ENCODE measurements around the gene RAB3IL1. TPM values are rescaled to one million over a fixed set of nuclear protein-coding genes. Genes with fewer than 3 reads are reported as not detected.

Gene RAB3IL1
- total RNA-seq, 2 donors from 2014 or later: 3.7 to 5.9 TPM

DNA sequence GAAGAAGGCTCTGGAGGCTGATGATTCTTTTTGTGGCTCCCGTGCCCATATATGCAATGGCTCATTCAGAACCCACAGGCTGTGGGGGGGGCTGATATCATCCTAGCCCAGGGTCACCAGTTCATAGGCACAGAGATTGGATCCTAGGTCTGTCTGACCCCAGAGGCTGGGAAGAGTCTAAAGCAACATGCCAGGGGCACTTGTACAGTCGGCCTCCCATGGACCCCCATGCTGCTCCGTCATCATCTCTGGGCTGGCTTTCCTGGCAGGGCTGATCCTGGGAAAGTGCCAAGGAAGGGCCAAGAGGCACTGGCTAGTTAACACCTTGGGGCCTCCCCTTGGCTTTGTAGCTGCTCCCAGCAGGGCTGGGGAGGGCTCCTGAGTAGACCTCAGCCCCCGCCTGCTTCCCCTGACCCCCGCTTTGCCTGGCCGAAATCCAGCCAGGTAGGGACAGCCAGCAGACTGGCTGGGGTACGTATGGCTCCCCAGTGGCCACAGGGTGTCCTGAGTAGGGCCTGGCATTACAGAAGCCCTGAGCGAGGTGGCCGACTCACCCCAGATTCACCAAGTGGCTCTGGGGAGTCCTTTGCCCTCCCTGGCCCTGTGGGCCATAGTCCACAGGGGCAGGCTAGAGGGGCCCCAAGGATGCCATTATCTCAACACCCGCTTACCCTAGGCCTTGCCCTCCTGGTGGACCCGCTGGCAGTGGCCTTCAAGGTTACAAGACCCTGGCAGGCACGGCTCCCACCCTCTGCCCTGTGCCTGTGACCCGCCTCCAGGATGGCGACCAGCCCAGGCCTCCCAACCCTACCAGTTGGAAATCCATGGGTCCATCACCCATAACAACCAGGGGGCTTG is 48.6 kb downstream of the RAB3IL1 start:
- no peak for TF ChIP-seq CTCF (IDR thresholded peaks at IDR 0.05)
- DNase-seq: no peak
- H3K9me3 ChIP-seq: no peaks in the 10 kb centered on the region
- intact Hi-C loops (cut with DNase I): no loop called here
- H3K4me3 ChIP-seq: no peak overlapping the region
- no peak overlapping the region for H3K27ac ChIP-seq
- H3K9ac ChIP-seq (ENCODE audit: low read depth in 2 of 2, low read length in 2 of 2): no peak overlapping the region
- H3K36me3 ChIP-seq: no peaks in the 10 kb centered on the region
- no peaks in the 10 kb centered on the region for H3K27me3 ChIP-seq
- H3K4me1 ChIP-seq: no peaks in the 10 kb centered on the region

GRCh38 chr11:61866958-61867343 is 50.4 kb downstream of the RAB3IL1 start:
- Histone ChIP-seq H3K27ac (no peak overlapping the region), H3K9me3 (no peaks in the 10 kb centered on the region), H3K4me3 (no peak overlapping the region), H3K9ac (ENCODE audit: low read depth in 2 of 2, low read length in 2 of 2) (no peak overlapping the region), H3K36me3 (no peaks in the 10 kb centered on the region), H3K27me3 (no peaks in the 10 kb centered on the region), H3K4me1 (no peaks in the 10 kb centered on the region)
- TF ChIP-seq CTCF (IDR thresholded peaks at IDR 0.05): no peak
- DNase-seq: no peak
- intact Hi-C loops (cut with DNase I): no loop called here

GRCh38 chr11:61866231-61866957 is 51.0 kb downstream of the RAB3IL1 start:
- no peak for DNase-seq
- Histone ChIP-seq H3K27ac (no peak overlapping the region), H3K9me3 (no peaks in the 10 kb centered on the region), H3K4me3 (no peak overlapping the region), H3K27me3 (no peaks in the 10 kb centered on the region), H3K4me1 (no peaks in the 10 kb centered on the region), H3K9ac (ENCODE audit: low read depth in 2 of 2, low read length in 2 of 2) (no peak overlapping the region), H3K36me3 (no peaks in the 10 kb centered on the region)
- TF ChIP-seq CTCF (IDR thresholded peaks at IDR 0.05): no peak
- intact Hi-C loops (cut with DNase I): no loop called here

DNA sequence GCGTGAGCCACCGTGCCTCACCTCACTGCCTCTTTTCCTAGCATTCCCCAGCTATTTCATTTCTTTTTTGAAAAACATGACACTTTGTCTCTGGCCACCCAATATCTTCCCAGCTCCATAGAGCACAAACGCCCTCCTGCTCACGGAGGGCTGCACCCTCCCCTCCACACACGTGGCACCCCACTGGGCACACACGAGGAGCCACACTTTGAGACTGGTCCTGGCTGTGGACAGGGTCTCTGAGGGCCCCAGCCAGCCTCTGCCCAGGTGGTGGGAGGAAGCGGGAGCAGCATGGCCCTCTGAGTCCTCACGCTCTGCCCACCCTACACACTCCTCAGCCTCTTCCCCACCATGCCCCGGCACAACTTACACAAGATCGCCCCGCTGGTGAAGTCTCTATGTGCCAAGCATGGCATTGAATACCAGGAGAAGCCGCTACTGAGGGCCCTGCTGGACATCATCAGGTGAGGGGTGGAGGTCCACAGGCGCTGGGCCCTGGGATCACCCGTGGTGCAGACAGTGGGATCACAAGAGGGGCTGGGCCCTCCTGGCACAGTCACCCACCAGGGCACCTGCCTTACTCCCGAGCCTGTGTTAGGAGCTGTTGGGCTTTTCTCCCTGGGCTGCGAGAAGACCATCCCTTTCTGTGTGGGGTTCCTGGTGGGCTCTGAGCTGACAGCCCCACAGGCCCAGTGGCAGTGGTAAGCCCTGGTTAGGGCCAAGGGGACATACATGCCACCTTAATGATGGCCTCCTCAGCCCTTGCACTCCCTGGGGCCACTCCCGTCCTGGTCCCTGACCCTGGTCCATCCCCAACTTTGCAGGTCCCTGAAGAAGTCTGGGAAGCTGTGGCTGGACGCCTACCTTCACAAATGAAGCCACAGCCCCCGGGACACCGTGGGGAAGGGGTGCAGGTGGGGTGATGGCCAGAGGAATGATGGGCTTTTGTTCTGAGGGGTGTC is 52.3 kb downstream of the RAB3IL1 start:
- DNase-seq: no peak
- Histone ChIP-seq H3K36me3 (no peaks in the 10 kb centered on the region), H3K27ac (no peak overlapping the region), H3K9ac (ENCODE audit: low read depth in 2 of 2, low read length in 2 of 2) (no peak overlapping the region), H3K27me3 (no peaks in the 10 kb centered on the region), H3K4me1 (no peaks in the 10 kb centered on the region), H3K4me3 (no peak overlapping the region), H3K9me3 (no peaks in the 10 kb centered on the region)
- intact Hi-C loops (cut with DNase I): no loop called here
- TF ChIP-seq CTCF (IDR thresholded peaks at IDR 0.05): no peak

- intact Hi-C loops (cut with DNase I): no loop called here
- no peak overlapping the region for H3K4me3 ChIP-seq
- DNase-seq: no peak
- no peaks in the 10 kb centered on the region for H3K4me1 ChIP-seq
- H3K9me3 ChIP-seq: no peaks in the 10 kb centered on the region
- no peak overlapping the region for H3K9ac ChIP-seq (ENCODE audit: low read depth in 2 of 2, low read length in 2 of 2)
- no peaks in the 10 kb centered on the region for H3K27me3 ChIP-seq
- no peaks in the 10 kb centered on the region for H3K36me3 ChIP-seq
- H3K27ac ChIP-seq: no peak overlapping the region
- TF ChIP-seq CTCF (IDR thresholded peaks at IDR 0.05): no peak
These were observed 53.8 kb downstream of the RAB3IL1 start for GRCh38 chr11:61863548-61864081.
